ENCODE results near the gene TYK2. TPM values are rescaled to one million over a fixed set of nuclear protein-coding genes. Genes with fewer than 3 reads are reported as not detected.

The TYK2 gene
- total RNA-seq (2021) (63.8 to 66.4 TPM (median 65.1 TPM) in 3 replicates), Bru-seq, nascent RNA (percentile 44 among the genes with signal in this experiment)
- long read RNA-seq, experiment 1, full-length matches to known transcripts: 5 of 59 reads
- long read RNA-seq, experiment 1, partial matches to known transcripts: 16 of 59 reads
- long read RNA-seq, experiment 1, other reads (novel, unspliced or antisense): 38 of 59 reads
- long read RNA-seq, experiment 2, full-length matches to known transcripts: 2 of 43 reads
- long read RNA-seq, experiment 2, partial matches to known transcripts: 21 of 43 reads
- long read RNA-seq, experiment 2, other reads (novel, unspliced or antisense): 20 of 43 reads
- long read RNA-seq, experiment 3, partial matches to known transcripts: 5 of 12 reads
- long read RNA-seq, experiment 3, other reads (novel, unspliced or antisense): 7 of 12 reads

DNA sequence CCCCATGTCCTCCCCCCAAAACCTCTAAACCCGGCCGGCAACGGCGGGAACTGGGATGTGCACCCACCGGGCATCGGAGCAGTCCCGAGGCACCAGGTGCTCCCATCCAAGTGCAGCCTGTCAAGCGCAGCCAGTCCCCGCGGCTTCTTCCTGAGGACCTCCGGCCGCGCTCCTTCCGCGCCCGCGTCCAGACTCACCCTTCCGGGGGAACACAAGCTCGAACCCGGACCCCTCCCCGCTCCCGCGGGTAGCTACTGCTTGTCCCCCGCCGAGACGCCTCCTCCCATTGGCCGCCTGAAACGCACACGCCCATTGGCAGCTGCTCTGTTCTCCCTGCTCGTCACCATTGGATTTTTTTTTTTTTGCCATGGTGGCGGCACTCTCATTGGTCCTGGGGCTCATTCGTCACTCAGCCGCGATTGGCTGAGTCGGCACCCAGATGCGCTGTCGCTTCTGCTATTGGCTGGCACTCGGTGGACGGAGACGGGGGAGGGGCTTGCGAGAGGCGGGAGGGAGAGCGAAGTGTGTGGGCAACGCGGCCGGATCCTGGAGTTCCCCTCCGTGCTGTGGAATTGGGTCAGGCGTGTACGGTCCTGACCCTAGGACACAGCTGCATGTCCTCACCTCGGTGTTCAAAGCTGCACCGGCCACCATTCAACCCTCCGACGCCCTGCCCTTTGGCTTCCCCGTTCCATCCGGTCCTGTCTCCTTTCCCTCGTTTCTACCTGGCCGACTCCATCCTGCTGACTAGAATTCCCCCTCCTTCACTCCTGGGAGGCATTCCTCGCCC, at the start of gene TYK2:
Gene TYK2, minus strand, starts transcription at position 260 of the 790 bp plus-strand sequence. CDS start 2,166 bp downstream, outside the sequence.
- POLR2A ChIA-PET: interaction anchor here (0.6 to 1.9 kb wide), 13 partner anchors 8 to 394 kb away, joined by 3 to 11 read pairs (median 4); partner anchors contain the start of genes CDC37, ICAM1 and ICAM5
- peak; percentile 96 for ATAC-seq
- H3K27ac Mint-ChIP-seq: peak within 1 kb of the TSS; percentile 97
- TF ChIP-seq, protein P1, sequence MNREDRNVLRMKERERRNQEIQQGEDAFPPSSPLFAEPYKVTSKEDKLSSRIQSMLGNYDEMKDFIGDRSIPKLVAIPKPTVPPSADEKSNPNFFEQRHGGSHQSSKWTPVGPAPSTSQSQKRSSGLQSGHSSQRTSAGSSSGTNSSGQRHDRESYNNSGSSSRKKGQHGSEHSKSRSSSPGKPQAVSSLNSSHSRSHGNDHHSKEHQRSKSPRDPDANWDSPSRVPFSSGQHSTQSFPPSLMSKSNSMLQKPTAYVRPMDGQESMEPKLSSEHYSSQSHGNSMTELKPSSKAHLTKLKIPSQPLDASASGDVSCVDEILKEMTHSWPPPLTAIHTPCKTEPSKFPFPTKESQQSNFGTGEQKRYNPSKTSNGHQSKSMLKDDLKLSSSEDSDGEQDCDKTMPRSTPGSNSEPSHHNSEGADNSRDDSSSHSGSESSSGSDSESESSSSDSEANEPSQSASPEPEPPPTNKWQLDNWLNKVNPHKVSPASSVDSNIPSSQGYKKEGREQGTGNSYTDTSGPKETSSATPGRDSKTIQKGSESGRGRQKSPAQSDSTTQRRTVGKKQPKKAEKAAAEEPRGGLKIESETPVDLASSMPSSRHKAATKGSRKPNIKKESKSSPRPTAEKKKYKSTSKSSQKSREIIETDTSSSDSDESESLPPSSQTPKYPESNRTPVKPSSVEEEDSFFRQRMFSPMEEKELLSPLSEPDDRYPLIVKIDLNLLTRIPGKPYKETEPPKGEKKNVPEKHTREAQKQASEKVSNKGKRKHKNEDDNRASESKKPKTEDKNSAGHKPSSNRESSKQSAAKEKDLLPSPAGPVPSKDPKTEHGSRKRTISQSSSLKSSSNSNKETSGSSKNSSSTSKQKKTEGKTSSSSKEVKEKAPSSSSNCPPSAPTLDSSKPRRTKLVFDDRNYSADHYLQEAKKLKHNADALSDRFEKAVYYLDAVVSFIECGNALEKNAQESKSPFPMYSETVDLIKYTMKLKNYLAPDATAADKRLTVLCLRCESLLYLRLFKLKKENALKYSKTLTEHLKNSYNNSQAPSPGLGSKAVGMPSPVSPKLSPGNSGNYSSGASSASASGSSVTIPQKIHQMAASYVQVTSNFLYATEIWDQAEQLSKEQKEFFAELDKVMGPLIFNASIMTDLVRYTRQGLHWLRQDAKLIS (CRISPR knock-in tag; IDR thresholded peaks at IDR 0.05; ENCODE audit: borderline replicate concordance): no peak
- TF ChIP-seq, protein P2, sequence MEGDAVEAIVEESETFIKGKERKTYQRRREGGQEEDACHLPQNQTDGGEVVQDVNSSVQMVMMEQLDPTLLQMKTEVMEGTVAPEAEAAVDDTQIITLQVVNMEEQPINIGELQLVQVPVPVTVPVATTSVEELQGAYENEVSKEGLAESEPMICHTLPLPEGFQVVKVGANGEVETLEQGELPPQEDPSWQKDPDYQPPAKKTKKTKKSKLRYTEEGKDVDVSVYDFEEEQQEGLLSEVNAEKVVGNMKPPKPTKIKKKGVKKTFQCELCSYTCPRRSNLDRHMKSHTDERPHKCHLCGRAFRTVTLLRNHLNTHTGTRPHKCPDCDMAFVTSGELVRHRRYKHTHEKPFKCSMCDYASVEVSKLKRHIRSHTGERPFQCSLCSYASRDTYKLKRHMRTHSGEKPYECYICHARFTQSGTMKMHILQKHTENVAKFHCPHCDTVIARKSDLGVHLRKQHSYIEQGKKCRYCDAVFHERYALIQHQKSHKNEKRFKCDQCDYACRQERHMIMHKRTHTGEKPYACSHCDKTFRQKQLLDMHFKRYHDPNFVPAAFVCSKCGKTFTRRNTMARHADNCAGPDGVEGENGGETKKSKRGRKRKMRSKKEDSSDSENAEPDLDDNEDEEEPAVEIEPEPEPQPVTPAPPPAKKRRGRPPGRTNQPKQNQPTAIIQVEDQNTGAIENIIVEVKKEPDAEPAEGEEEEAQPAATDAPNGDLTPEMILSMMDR (IDR thresholded peaks at IDR 0.05): no peak
- TF ChIP-seq RELA (CRISPR knock-in tag; IDR thresholded peaks at IDR 0.05; ENCODE audit: borderline replicate concordance) (no peak), TCF7 (CRISPR knock-in tag; IDR thresholded peaks at IDR 0.05; ENCODE audit: low read depth) (no peak), FOXK1 (CRISPR knock-in tag; IDR thresholded peaks at IDR 0.05) (peak; percentile 66; the same call in 1 of the 2 replicates), ESRRA (CRISPR knock-in tag; IDR thresholded peaks at IDR 0.05; ENCODE audit: borderline replicate concordance) (no peak), ETV6 (CRISPR knock-in tag; IDR thresholded peaks at IDR 0.05) (no peak), SMAD4 (CRISPR knock-in tag; IDR thresholded peaks at IDR 0.05) (no peak), GRHL2 (CRISPR knock-in tag; IDR thresholded peaks at IDR 0.05; ENCODE audit: insufficient replicate concordance, severe bottlenecking) (no peak), IRF2 (CRISPR knock-in tag; IDR thresholded peaks at IDR 0.05; ENCODE audit: borderline replicate concordance, low read depth) (no peak), MXD4 (CRISPR knock-in tag; IDR thresholded peaks at IDR 0.05; ENCODE audit: borderline replicate concordance) (no peak)
- TF ChIP-seq, protein P3, sequence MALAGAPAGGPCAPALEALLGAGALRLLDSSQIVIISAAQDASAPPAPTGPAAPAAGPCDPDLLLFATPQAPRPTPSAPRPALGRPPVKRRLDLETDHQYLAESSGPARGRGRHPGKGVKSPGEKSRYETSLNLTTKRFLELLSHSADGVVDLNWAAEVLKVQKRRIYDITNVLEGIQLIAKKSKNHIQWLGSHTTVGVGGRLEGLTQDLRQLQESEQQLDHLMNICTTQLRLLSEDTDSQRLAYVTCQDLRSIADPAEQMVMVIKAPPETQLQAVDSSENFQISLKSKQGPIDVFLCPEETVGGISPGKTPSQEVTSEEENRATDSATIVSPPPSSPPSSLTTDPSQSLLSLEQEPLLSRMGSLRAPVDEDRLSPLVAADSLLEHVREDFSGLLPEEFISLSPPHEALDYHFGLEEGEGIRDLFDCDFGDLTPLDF (CRISPR knock-in tag; IDR thresholded peaks at IDR 0.05): no peak
- TF ChIP-seq, protein P4, sequence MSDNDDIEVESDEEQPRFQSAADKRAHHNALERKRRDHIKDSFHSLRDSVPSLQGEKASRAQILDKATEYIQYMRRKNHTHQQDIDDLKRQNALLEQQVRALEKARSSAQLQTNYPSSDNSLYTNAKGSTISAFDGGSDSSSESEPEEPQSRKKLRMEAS (CRISPR knock-in tag; IDR thresholded peaks at IDR 0.05): peak; percentile 90
- TF ChIP-seq, protein P5, sequence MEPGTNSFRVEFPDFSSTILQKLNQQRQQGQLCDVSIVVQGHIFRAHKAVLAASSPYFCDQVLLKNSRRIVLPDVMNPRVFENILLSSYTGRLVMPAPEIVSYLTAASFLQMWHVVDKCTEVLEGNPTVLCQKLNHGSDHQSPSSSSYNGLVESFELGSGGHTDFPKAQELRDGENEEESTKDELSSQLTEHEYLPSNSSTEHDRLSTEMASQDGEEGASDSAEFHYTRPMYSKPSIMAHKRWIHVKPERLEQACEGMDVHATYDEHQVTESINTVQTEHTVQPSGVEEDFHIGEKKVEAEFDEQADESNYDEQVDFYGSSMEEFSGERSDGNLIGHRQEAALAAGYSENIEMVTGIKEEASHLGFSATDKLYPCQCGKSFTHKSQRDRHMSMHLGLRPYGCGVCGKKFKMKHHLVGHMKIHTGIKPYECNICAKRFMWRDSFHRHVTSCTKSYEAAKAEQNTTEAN (CRISPR knock-in tag; IDR thresholded peaks at IDR 0.05): peak; percentile 4; the same call in 1 of the 2 replicates
- TF ChIP-seq, protein P6, sequence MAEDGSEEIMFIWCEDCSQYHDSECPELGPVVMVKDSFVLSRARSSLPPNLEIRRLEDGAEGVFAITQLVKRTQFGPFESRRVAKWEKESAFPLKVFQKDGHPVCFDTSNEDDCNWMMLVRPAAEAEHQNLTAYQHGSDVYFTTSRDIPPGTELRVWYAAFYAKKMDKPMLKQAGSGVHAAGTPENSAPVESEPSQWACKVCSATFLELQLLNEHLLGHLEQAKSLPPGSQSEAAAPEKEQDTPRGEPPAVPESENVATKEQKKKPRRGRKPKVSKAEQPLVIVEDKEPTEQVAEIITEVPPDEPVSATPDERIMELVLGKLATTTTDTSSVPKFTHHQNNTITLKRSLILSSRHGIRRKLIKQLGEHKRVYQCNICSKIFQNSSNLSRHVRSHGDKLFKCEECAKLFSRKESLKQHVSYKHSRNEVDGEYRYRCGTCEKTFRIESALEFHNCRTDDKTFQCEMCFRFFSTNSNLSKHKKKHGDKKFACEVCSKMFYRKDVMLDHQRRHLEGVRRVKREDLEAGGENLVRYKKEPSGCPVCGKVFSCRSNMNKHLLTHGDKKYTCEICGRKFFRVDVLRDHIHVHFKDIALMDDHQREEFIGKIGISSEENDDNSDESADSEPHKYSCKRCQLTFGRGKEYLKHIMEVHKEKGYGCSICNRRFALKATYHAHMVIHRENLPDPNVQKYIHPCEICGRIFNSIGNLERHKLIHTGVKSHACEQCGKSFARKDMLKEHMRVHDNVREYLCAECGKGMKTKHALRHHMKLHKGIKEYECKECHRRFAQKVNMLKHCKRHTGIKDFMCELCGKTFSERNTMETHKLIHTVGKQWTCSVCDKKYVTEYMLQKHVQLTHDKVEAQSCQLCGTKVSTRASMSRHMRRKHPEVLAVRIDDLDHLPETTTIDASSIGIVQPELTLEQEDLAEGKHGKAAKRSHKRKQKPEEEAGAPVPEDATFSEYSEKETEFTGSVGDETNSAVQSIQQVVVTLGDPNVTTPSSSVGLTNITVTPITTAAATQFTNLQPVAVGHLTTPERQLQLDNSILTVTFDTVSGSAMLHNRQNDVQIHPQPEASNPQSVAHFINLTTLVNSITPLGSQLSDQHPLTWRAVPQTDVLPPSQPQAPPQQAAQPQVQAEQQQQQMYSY (CRISPR knock-in tag; IDR thresholded peaks at IDR 0.05): peak; percentile 96
- TF ChIP-seq, protein P7, sequence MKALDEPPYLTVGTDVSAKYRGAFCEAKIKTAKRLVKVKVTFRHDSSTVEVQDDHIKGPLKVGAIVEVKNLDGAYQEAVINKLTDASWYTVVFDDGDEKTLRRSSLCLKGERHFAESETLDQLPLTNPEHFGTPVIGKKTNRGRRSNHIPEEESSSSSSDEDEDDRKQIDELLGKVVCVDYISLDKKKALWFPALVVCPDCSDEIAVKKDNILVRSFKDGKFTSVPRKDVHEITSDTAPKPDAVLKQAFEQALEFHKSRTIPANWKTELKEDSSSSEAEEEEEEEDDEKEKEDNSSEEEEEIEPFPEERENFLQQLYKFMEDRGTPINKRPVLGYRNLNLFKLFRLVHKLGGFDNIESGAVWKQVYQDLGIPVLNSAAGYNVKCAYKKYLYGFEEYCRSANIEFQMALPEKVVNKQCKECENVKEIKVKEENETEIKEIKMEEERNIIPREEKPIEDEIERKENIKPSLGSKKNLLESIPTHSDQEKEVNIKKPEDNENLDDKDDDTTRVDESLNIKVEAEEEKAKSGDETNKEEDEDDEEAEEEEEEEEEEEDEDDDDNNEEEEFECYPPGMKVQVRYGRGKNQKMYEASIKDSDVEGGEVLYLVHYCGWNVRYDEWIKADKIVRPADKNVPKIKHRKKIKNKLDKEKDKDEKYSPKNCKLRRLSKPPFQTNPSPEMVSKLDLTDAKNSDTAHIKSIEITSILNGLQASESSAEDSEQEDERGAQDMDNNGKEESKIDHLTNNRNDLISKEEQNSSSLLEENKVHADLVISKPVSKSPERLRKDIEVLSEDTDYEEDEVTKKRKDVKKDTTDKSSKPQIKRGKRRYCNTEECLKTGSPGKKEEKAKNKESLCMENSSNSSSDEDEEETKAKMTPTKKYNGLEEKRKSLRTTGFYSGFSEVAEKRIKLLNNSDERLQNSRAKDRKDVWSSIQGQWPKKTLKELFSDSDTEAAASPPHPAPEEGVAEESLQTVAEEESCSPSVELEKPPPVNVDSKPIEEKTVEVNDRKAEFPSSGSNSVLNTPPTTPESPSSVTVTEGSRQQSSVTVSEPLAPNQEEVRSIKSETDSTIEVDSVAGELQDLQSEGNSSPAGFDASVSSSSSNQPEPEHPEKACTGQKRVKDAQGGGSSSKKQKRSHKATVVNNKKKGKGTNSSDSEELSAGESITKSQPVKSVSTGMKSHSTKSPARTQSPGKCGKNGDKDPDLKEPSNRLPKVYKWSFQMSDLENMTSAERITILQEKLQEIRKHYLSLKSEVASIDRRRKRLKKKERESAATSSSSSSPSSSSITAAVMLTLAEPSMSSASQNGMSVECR (CRISPR knock-in tag; IDR thresholded peaks at IDR 0.05; ENCODE audit: borderline replicate concordance): peak; percentile 72; the same call in 1 of the 2 replicates

More for the DNA sequence above, at the start of gene TYK2:
- no peaks in the 10 kb centered on the region for H3K9me3 Mint-ChIP-seq
- H3K4me3 Mint-ChIP-seq: peak within 1 kb of the TSS; percentile 88
- peaks cover 9% of the 10 kb centered on the region for H3K4me1 Mint-ChIP-seq
- peak; percentile 93 for DNase-seq (ENCODE audit: low spot score)
- CTCF ChIA-PET: interaction anchor here (0.6 to 4.4 kb wide), 22 partner anchors 8 to 130 kb away, joined by 3 to 55 read pairs (median 4); partner anchors contain the start of genes CDC37, ICAM1, ICAM4 and ICAM5
- H3K27me3 Mint-ChIP-seq (ENCODE audit: low read depth): peaks cover 3% of the 10 kb centered on the region; the same call in 1 of the 2 replicates
- H3K36me3 Mint-ChIP-seq: peaks cover 8% of the 10 kb centered on the region
